ENCODE measurements around the gene OBSCN.

The OBSCN gene

GRCh38 chr1:228403231-228403631, 195.4 kb downstream of the OBSCN start:
- TF ChIP-seq SIN3A (IDR thresholded peaks at IDR 0.05; ENCODE audit: borderline replicate concordance, insufficient read depth, low read length): no peak

GRCh38 chr1:228404107-228404720, 196.4 kb downstream of the OBSCN start:
- TF ChIP-seq TAF1 (IDR thresholded peaks at IDR 0.05; ENCODE audit: borderline replicate concordance, insufficient read depth, low read length) (no peak), FOXP2 (optimal IDR thresholded peaks at IDR 0.05; ENCODE audit: borderline replicate concordance, extremely low read depth, extremely low read length, insufficient read depth) (no peak), REST (IDR thresholded peaks at IDR 0.05; ENCODE audit: insufficient read depth in 1 of 2, low read depth in 2 of 2, low read length in 2 of 2) (no peak), POLR2AphosphoS5 (IDR thresholded peaks at IDR 0.05; ENCODE audit: low read depth, low read length) (no peak), SIN3A (IDR thresholded peaks at IDR 0.05; ENCODE audit: borderline replicate concordance, insufficient read depth, low read length) (no peak)

GRCh38 chr1:228405200-228405978, 197.5 kb downstream of the OBSCN start:
- TF ChIP-seq SIN3A (IDR thresholded peaks at IDR 0.05; ENCODE audit: borderline replicate concordance, insufficient read depth, low read length): no peak
- TF ChIP-seq POLR2AphosphoS5 (IDR thresholded peaks at IDR 0.05; ENCODE audit: low read depth, low read length): no peak
- TF ChIP-seq TAF1 (IDR thresholded peaks at IDR 0.05; ENCODE audit: borderline replicate concordance, insufficient read depth, low read length): no peak
- TF ChIP-seq FOXP2 (optimal IDR thresholded peaks at IDR 0.05; ENCODE audit: borderline replicate concordance, extremely low read depth, extremely low read length, insufficient read depth): no peak
- no peak for TF ChIP-seq REST (IDR thresholded peaks at IDR 0.05; ENCODE audit: insufficient read depth in 1 of 2, low read depth in 2 of 2, low read length in 2 of 2)

- TF ChIP-seq POLR2AphosphoS5 (IDR thresholded peaks at IDR 0.05; ENCODE audit: low read depth, low read length) (no peak), REST (IDR thresholded peaks at IDR 0.05; ENCODE audit: insufficient read depth in 1 of 2, low read depth in 2 of 2, low read length in 2 of 2) (no peak), FOXP2 (optimal IDR thresholded peaks at IDR 0.05; ENCODE audit: borderline replicate concordance, extremely low read depth, extremely low read length, insufficient read depth) (no peak), TAF1 (IDR thresholded peaks at IDR 0.05; ENCODE audit: borderline replicate concordance, insufficient read depth, low read length) (no peak), SIN3A (IDR thresholded peaks at IDR 0.05; ENCODE audit: borderline replicate concordance, insufficient read depth, low read length) (no peak)
Observed at GRCh38 chr1:228405979-228406228, 198.1 kb downstream of the OBSCN start.

GRCh38 chr1:228407106-228408040, 199.5 kb downstream of the OBSCN start:
- TF ChIP-seq SIN3A (IDR thresholded peaks at IDR 0.05; ENCODE audit: borderline replicate concordance, insufficient read depth, low read length): no peak; the same call in 1 of the 2 replicates
- TF ChIP-seq POLR2AphosphoS5 (IDR thresholded peaks at IDR 0.05; ENCODE audit: low read depth, low read length): 0 out of 2 replicates have a peak, but pooled peaks have one; percentile 22
